K562 (cell line): ENCODE results near the gene NEMF. TPM values are rescaled to one million over a fixed set of nuclear protein-coding genes. Genes with fewer than 3 reads are reported as not detected.
A peak's percentile ranks its signal among the peaks of the same experiment; 100 is the strongest.

Experiments used
- BRD9 ChIP-seq: fragments of 450-650 bp; IDR thresholded peaks from 2 replicates; pipeline ENCODE4 v1.6.1; 2018; ENCODE audit warnings: low read depth; ENCODE audit not compliant: partially characterized antibody
- CREB1 ChIP-seq, 2 experiments: sonication (generic) in 1 of 2; formaldehyde crosslinking in 1 of 2; IDR thresholded peaks; 2 replicates each; pipeline versions ENCODE4 v1.6.1 to v1.8.0; 2012 to 2022; ENCODE audit warnings: inconsistent platforms in 1 of 2, mild to moderate bottlenecking in 1 of 2, missing genetic modification reagents in 1 of 2, moderate library complexity in 1 of 2
- GABPA ChIP-seq: fragments of 200-800 bp; sonication (Bioruptor generic); conservative IDR thresholded peaks from 2 replicates; pipeline ENCODE4 v1.6.1; 2016; ENCODE audit warnings: low read depth, missing genetic modification characterization, missing compliant biosample characterization
- HDAC3 ChIP-seq: fragments of 450-650 bp; IDR thresholded peaks from 2 replicates; pipeline ENCODE4 v1.6.1; 2018; ENCODE audit warnings: borderline replicate concordance, mild to moderate bottlenecking, moderate library complexity; ENCODE audit not compliant: partially characterized antibody
- HNRNPH1 ChIP-seq: fragments of 200-400 bp; formaldehyde crosslinking; optimal IDR thresholded peaks from 2 replicates; pipeline ENCODE3; 2017; ENCODE audit warnings: low read depth, mild to moderate bottlenecking, low read length, moderate library complexity
- MBD2 ChIP-seq: sonication (generic); IDR thresholded peaks from 2 replicates; pipeline ENCODE4 v1.6.1; 2016; ENCODE audit warnings: low read depth, borderline replicate concordance
- NR0B1 ChIP-seq: fragments of 450-650 bp; IDR thresholded peaks from one replicate; pipeline ENCODE4 v1.6.1; 2018; ENCODE audit warnings: mild to moderate bottlenecking, moderate library complexity; ENCODE audit not compliant: partially characterized antibody
- NUFIP1 ChIP-seq: fragments of 450-650 bp; IDR thresholded peaks from 2 replicates; pipeline ENCODE4 v1.6.1; 2018; ENCODE audit not compliant: partially characterized antibody
- PML ChIP-seq: IDR thresholded peaks from 2 replicates; pipeline ENCODE4 v1.6.1; 2012; ENCODE audit warnings: low read length, inconsistent platforms
- RBM17 ChIP-seq: fragments of 200-400 bp; formaldehyde crosslinking; IDR thresholded peaks from 2 replicates; pipeline ENCODE4 v1.6.1; 2017; ENCODE audit warnings: low read depth, mild to moderate bottlenecking, low read length, borderline replicate concordance
- TAF1 ChIP-seq: IDR thresholded peaks from 2 replicates; pipeline ENCODE4 v1.6.1; 2011; ENCODE audit warnings: mild to moderate bottlenecking, low read length, moderate library complexity; ENCODE audit not compliant: insufficient read depth, control insufficient read depth, severe bottlenecking; ENCODE audit errors: extremely low read depth
- ZBTB7A ChIP-seq: IDR thresholded peaks from 2 replicates; pipeline ENCODE4 v1.6.1; 2011; ENCODE audit warnings: low read depth, mild to moderate bottlenecking, low read length, moderate library complexity, borderline replicate concordance; ENCODE audit not compliant: control insufficient read depth
- ZNF197 ChIP-seq: fragments of 200-800 bp; sonication (Bioruptor generic); IDR thresholded peaks from 2 replicates; pipeline ENCODE4 v1.6.1; 2016; ENCODE audit warnings: low read depth, missing genetic modification characterization, missing compliant biosample characterization
- polyA plus RNA-seq, 8 experiments: library from polyadenylated mRNA; depleted of rRNA in 4 of 8; stranded (reverse) in 5 of 8; unstranded in 3 of 8; fragments of >200 nt; fragmentation: Nextera tagmentation in 2 of 8; fragmentation: Illumina TruSeq in 1 of 8; extraction: Ambion mirVana in 2 of 8; extraction: Trizol in 1 of 8; gene quantifications; 2 replicates each; pipeline versions ENCODE4 v1.2.1 to v1.2.3, GENCODE V29; 2011 to 2014; ENCODE audit warnings: inconsistent platforms in 1 of 8, missing spikeins in 1 of 8
- total RNA-seq, 7 experiments: library from RNA; depleted of rRNA in 6 of 7; stranded (reverse); fragments of >200 nt in 6 of 7; fragmentation: Illumina TruSeq in 2 of 7; extraction: Trizol in 2 of 7; gene quantifications; 2 replicates each; pipeline versions ENCODE4 v1.2.1 to v1.2.3, GENCODE V29; 2011 to 2021; ENCODE audit warnings: low replicate concordance in 1 of 7
- TF ChIP-seq, protein P1 (sequence below): fragments of 450-650 bp; formaldehyde crosslinking; conservative IDR thresholded peaks from 2 replicates; pipeline ENCODE4 v1.4.0; 2022; ENCODE audit warnings: mild to moderate bottlenecking, missing genetic modification characterization
- TF ChIP-seq, protein P2 (sequence below): fragments of 250-450 bp; sonication (Bioruptor Pico); IDR thresholded peaks from 2 replicates; pipeline ENCODE4 v1.4.0; 2020
- TF ChIP-seq, protein P3 (sequence below): fragments of 150-350 bp; IDR thresholded peaks from 2 replicates; pipeline ENCODE4 v1.6.1; 2014; ENCODE audit warnings: low read depth, mild to moderate bottlenecking, low read length, borderline replicate concordance
- TF ChIP-seq, protein P4 (sequence below): fragments of 250-450 bp; sonication (Bioruptor Pico); IDR thresholded peaks from 2 replicates; pipeline ENCODE4 v1.8.0; 2022; ENCODE audit warnings: moderate library complexity, mild to moderate bottlenecking, inconsistent platforms

The NEMF gene
- total and polyA plus RNA-seq, 9 of the 15 experiments (the other 6 are each of a cell fraction or from before 2014, with no cell fraction given) = 38.8 to 94.4 (median 61.0) TPM

GRCh38 chr14:49767571-49768300 lies 84.9 kb downstream of the NEMF start, which contains the start of gene KLHDC2 (continued):
- TF ChIP-seq, protein P1, sequence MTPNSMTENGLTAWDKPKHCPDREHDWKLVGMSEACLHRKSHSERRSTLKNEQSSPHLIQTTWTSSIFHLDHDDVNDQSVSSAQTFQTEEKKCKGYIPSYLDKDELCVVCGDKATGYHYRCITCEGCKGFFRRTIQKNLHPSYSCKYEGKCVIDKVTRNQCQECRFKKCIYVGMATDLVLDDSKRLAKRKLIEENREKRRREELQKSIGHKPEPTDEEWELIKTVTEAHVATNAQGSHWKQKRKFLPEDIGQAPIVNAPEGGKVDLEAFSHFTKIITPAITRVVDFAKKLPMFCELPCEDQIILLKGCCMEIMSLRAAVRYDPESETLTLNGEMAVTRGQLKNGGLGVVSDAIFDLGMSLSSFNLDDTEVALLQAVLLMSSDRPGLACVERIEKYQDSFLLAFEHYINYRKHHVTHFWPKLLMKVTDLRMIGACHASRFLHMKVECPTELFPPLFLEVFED (CRISPR knock-in tag) = no peak
- no peak for TF ChIP-seq NR0B1
- no peak for TF ChIP-seq HDAC3
- TF ChIP-seq TAF1 = no peak
- TF ChIP-seq BRD9 = no peak
- TF ChIP-seq HNRNPH1 = no peak
- TF ChIP-seq, protein P2, sequence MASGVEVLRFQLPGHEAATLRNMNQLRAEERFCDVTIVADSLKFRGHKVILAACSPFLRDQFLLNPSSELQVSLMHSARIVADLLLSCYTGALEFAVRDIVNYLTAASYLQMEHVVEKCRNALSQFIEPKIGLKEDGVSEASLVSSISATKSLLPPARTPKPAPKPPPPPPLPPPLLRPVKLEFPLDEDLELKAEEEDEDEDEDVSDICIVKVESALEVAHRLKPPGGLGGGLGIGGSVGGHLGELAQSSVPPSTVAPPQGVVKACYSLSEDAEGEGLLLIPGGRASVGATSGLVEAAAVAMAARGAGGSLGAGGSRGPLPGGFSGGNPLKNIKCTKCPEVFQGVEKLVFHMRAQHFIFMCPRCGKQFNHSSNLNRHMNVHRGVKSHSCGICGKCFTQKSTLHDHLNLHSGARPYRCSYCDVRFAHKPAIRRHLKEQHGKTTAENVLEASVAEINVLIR (CRISPR knock-in tag) = no peak
- TF ChIP-seq, protein P3, sequence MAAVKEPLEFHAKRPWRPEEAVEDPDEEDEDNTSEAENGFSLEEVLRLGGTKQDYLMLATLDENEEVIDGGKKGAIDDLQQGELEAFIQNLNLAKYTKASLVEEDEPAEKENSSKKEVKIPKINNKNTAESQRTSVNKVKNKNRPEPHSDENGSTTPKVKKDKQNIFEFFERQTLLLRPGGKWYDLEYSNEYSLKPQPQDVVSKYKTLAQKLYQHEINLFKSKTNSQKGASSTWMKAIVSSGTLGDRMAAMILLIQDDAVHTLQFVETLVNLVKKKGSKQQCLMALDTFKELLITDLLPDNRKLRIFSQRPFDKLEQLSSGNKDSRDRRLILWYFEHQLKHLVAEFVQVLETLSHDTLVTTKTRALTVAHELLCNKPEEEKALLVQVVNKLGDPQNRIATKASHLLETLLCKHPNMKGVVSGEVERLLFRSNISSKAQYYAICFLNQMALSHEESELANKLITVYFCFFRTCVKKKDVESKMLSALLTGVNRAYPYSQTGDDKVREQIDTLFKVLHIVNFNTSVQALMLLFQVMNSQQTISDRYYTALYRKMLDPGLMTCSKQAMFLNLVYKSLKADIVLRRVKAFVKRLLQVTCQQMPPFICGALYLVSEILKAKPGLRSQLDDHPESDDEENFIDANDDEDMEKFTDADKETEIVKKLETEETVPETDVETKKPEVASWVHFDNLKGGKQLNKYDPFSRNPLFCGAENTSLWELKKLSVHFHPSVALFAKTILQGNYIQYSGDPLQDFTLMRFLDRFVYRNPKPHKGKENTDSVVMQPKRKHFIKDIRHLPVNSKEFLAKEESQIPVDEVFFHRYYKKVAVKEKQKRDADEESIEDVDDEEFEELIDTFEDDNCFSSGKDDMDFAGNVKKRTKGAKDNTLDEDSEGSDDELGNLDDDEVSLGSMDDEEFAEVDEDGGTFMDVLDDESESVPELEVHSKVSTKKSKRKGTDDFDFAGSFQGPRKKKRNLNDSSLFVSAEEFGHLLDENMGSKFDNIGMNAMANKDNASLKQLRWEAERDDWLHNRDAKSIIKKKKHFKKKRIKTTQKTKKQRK = no peak
- no peak for TF ChIP-seq RBM17
- TF ChIP-seq ZNF197 (CRISPR knock-in tag) = peak; percentile 17; the same call in 1 of the 2 replicates
- TF ChIP-seq PML = peak; percentile 30; the same call in 1 of the 2 replicates
- no peak; the same call in 1 of the 2 replicates for TF ChIP-seq ZBTB7A
- TF ChIP-seq, protein P4, sequence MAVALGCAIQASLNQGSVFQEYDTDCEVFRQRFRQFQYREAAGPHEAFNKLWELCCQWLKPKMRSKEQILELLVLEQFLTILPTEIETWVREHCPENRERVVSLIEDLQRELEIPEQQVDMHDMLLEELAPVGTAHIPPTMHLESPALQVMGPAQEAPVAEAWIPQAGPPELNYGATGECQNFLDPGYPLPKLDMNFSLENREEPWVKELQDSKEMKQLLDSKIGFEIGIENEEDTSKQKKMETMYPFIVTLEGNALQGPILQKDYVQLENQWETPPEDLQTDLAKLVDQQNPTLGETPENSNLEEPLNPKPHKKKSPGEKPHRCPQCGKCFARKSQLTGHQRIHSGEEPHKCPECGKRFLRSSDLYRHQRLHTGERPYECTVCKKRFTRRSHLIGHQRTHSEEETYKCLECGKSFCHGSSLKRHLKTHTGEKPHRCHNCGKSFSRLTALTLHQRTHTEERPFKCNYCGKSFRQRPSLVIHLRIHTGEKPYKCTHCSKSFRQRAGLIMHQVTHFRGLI (CRISPR knock-in tag) = no peak
- 0 out of 2 replicates have a peak, but pooled peaks have one; percentile 17 for TF ChIP-seq MBD2
- no peak for TF ChIP-seq NUFIP1
- peak; percentile 96 for TF ChIP-seq GABPA
- no peak; the same call in 1 of the 2 replicates for TF ChIP-seq CREB1 (IDR thresholded peaks at IDR 0.05)
- 0 out of 2 replicates have a peak, but pooled peaks have one; percentile 45 for TF ChIP-seq CREB1 (CRISPR knock-in tag; IDR thresholded peaks at IDR 0.05)
